ENCODE results near the gene MUC5B.

Gene MUC5B

DNA sequence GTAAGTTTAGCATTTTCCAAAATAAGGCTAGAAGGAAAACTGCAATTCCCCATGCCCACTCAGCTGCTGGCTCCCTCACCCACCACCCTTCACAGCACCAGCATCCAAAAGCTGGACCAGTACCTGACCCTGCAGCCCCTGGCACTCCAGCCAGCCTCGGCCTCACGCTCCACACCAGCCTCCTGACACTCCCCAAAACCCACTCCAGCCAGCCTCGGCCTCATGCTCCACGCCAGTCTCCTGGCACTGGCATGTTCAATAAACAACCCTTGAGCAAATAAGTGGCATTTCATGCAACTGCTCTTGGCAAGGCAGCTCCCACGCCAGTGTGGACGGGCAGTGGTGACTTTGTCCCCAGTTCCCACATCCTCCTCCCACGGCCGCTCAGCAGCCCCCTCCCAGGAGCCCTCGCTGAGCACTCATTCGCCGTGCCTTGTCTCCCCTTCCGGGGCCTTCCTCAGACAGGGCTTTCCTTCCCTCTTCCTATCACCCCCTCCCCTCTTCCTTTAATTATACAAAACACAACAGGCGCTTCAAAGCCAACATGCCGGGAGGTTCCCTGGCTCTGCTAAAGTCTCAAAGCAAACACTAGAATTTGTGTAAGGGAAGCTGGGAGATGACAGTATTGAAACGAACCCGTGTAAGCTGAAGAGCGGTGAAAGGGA, 79.7 kb downstream of the MUC5B start:
- Histone ChIP-seq H3K27ac (ENCODE audit: low read depth, low read length) (peak overlapping the region; percentile 39), H3K9me3 (ENCODE audit: control insufficient read depth, insufficient read depth, low read length) (no peaks in the 10 kb centered on the region), H3K4me3 (ENCODE audit: low read depth, low read length) (no peak overlapping the region), H3K27me3 (ENCODE audit: control insufficient read depth, insufficient read depth, low read length) (no peaks in the 10 kb centered on the region), H3K9ac (ENCODE audit: low read depth, low read length) (no peak overlapping the region), H3K36me3 (ENCODE audit: control insufficient read depth, insufficient read depth, low read length) (peaks cover 13% of the 10 kb centered on the region), H3K4me1 (ENCODE audit: control insufficient read depth, insufficient read depth, low read length) (0 out of 2 replicates have a peak, but pooled peaks cover 7% of the 10 kb centered on the region)

DNA sequence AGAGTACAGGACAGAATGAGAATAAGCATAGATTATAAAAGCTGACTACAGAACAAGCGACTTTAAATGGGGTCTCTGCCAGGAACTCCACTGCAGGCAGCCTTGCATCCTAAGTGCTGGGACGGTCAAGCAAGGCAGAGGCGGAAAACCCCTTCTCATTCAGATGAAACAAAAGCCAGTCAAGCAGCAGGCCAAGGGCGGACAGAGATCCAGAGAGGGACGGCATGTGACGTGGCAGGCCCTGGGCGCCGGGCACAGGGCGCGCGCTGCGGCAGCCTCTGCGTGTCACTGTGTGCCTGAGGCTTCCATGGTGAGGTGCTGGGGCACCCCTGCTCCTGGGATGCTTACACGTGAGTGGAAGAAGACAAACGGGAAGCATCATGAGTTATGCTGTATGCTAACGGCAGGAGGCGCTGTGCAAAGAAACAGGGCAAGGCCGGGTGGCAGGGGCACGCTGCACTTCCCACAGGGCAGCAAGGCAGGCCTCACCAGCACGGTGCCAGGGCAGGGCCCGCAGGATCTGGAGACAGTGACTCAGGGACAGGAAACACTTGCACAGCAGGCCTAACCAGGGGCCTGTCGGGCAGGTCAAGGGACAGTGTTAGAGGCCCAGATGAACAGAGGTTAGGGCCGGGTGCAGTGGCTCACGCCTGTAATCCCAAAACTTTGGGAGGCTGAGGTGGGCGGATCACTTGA, 80.4 kb downstream of the MUC5B start:
- H3K27ac ChIP-seq (ENCODE audit: low read depth, low read length), result peak overlapping the region; percentile 39
- H3K4me1 ChIP-seq (ENCODE audit: control insufficient read depth, insufficient read depth, low read length), result 0 out of 2 replicates have a peak, but pooled peaks cover 7% of the 10 kb centered on the region
- no peak overlapping the region for H3K4me3 ChIP-seq (ENCODE audit: low read depth, low read length)
- H3K27me3 ChIP-seq (ENCODE audit: control insufficient read depth, insufficient read depth, low read length), result no peaks in the 10 kb centered on the region
- H3K9me3 ChIP-seq (ENCODE audit: control insufficient read depth, insufficient read depth, low read length), result no peaks in the 10 kb centered on the region
- H3K36me3 ChIP-seq (ENCODE audit: control insufficient read depth, insufficient read depth, low read length), result peaks cover 6% of the 10 kb centered on the region; the same call in 1 of the 2 replicates
- no peak overlapping the region for H3K9ac ChIP-seq (ENCODE audit: low read depth, low read length)

- Histone ChIP-seq H3K9ac (ENCODE audit: low read depth, low read length) (no peak overlapping the region), H3K9me3 (ENCODE audit: control insufficient read depth, insufficient read depth, low read length) (no peaks in the 10 kb centered on the region), H3K4me1 (ENCODE audit: control insufficient read depth, insufficient read depth, low read length) (0 out of 2 replicates have a peak, but pooled peaks cover 7% of the 10 kb centered on the region), H3K27ac (ENCODE audit: low read depth, low read length) (no peak overlapping the region), H3K36me3 (ENCODE audit: control insufficient read depth, insufficient read depth, low read length) (peaks cover 5% of the 10 kb centered on the region; the same call in 1 of the 2 replicates), H3K27me3 (ENCODE audit: control insufficient read depth, insufficient read depth, low read length) (no peaks in the 10 kb centered on the region), H3K4me3 (ENCODE audit: low read depth, low read length) (no peak overlapping the region)
Observed at GRCh38 chr11:1303973-1304372, 81.1 kb downstream of the MUC5B start.

- peaks cover 5% of the 10 kb centered on the region; the same call in 1 of the 2 replicates for H3K36me3 ChIP-seq (ENCODE audit: control insufficient read depth, insufficient read depth, low read length)
- no peaks in the 10 kb centered on the region for H3K9me3 ChIP-seq (ENCODE audit: control insufficient read depth, insufficient read depth, low read length)
- H3K27me3 ChIP-seq (ENCODE audit: control insufficient read depth, insufficient read depth, low read length), result no peaks in the 10 kb centered on the region
- H3K27ac ChIP-seq (ENCODE audit: low read depth, low read length), result no peak overlapping the region
- H3K4me1 ChIP-seq (ENCODE audit: control insufficient read depth, insufficient read depth, low read length), result 0 out of 2 replicates have a peak, but pooled peaks cover 5% of the 10 kb centered on the region
- H3K4me3 ChIP-seq (ENCODE audit: low read depth, low read length), result no peak overlapping the region
- H3K9ac ChIP-seq (ENCODE audit: low read depth, low read length), result no peak overlapping the region
Observed at GRCh38 chr11:1304380-1304779, 81.5 kb downstream of the MUC5B start.

DNA sequence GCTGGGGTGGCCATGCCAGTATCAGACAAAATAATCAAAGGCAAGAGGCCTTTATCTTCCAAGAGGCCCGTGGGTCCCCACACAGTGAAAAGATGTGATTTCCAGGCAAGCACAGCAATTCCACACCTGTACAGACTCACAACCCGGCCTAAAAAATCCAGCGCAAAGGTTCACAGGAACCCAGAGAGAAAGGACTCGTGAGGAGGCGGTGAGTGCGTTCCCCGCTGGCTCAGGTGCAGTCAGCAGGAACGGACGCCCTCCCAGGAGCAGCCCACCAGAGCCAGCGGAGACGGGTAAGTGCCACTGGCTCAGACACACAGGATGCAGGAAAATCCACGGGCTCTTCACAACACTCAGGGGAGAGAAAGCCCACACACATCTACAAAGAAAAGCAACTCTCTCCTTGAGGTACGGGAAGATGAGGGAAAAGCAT, 82.2 kb downstream of the MUC5B start:
- Histone ChIP-seq H3K36me3 (ENCODE audit: control insufficient read depth, insufficient read depth, low read length) (peaks cover 5% of the 10 kb centered on the region; the same call in 1 of the 2 replicates), H3K9ac (ENCODE audit: low read depth, low read length) (no peak overlapping the region), H3K9me3 (ENCODE audit: control insufficient read depth, insufficient read depth, low read length) (no peaks in the 10 kb centered on the region), H3K4me3 (ENCODE audit: low read depth, low read length) (no peak overlapping the region), H3K4me1 (ENCODE audit: control insufficient read depth, insufficient read depth, low read length) (peaks cover 5% of the 10 kb centered on the region; the same call in 1 of the 2 replicates), H3K27ac (ENCODE audit: low read depth, low read length) (no peak overlapping the region), H3K27me3 (ENCODE audit: control insufficient read depth, insufficient read depth, low read length) (no peaks in the 10 kb centered on the region)

- Histone ChIP-seq H3K27me3 (ENCODE audit: control insufficient read depth, insufficient read depth, low read length) (no peaks in the 10 kb centered on the region), H3K4me3 (ENCODE audit: low read depth, low read length) (no peak overlapping the region), H3K9me3 (ENCODE audit: control insufficient read depth, insufficient read depth, low read length) (no peaks in the 10 kb centered on the region), H3K4me1 (ENCODE audit: control insufficient read depth, insufficient read depth, low read length) (peaks cover 10% of the 10 kb centered on the region; the same call in 1 of the 2 replicates), H3K36me3 (ENCODE audit: control insufficient read depth, insufficient read depth, low read length) (peaks cover 5% of the 10 kb centered on the region; the same call in 1 of the 2 replicates), H3K9ac (ENCODE audit: low read depth, low read length) (no peak overlapping the region), H3K27ac (ENCODE audit: low read depth, low read length) (no peak overlapping the region)
Observed at GRCh38 chr11:1305501-1306056, 82.7 kb downstream of the MUC5B start.

DNA sequence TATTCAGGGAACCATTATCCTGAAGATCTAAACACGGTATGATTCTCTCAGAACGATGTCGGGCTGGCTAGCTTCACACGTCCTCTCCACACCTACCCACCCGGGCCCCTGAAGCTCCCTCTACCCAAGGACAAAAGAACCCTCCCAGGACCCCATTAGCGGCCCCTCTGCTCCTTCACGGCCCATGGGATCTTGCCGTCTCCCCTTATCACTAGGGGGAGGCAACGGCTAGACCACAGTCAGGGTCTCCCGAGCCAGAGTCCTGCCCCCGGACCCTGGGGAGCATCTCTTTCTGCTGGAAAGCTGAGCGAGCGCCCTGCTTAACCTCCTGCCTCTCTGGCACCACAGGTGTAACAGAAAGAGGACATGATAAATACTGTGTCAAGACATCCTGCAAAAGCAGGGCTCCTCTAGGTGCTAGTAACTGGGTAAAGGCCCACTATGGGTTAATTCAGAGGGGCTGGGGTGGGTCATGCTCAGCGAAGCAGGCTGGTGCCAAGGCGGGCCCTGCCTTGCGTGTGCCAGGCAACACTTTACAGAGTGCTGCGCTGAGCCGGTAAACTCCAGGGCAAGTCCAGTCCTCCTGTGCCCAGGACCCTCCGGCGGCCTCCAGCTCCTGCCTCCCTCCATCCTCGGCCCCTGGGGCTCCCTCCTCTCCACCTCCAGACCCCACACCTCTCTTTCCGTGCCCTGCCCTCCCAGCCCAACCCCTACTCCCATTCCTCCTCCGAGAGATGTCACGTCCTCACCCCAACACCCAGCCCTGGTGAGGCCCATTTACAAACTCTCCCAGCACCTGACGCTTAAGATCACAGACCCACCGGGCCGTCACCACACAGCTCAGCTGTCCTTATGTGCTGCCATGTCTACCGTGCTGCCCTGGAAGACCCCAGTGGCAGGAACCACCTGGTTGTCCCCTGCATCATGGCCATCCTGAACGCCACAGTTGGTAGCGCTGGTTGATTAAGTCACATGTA, 83.6 kb downstream of the MUC5B start:
- no peak overlapping the region for H3K27ac ChIP-seq (ENCODE audit: low read depth, low read length)
- H3K4me1 ChIP-seq (ENCODE audit: control insufficient read depth, insufficient read depth, low read length), result peaks cover 10% of the 10 kb centered on the region; the same call in 1 of the 2 replicates
- H3K9ac ChIP-seq (ENCODE audit: low read depth, low read length), result no peak overlapping the region
- no peaks in the 10 kb centered on the region for H3K9me3 ChIP-seq (ENCODE audit: control insufficient read depth, insufficient read depth, low read length)
- H3K36me3 ChIP-seq (ENCODE audit: control insufficient read depth, insufficient read depth, low read length), result peaks cover 5% of the 10 kb centered on the region; the same call in 1 of the 2 replicates
- no peak overlapping the region for H3K4me3 ChIP-seq (ENCODE audit: low read depth, low read length)
- H3K27me3 ChIP-seq (ENCODE audit: control insufficient read depth, insufficient read depth, low read length), result no peaks in the 10 kb centered on the region

DNA sequence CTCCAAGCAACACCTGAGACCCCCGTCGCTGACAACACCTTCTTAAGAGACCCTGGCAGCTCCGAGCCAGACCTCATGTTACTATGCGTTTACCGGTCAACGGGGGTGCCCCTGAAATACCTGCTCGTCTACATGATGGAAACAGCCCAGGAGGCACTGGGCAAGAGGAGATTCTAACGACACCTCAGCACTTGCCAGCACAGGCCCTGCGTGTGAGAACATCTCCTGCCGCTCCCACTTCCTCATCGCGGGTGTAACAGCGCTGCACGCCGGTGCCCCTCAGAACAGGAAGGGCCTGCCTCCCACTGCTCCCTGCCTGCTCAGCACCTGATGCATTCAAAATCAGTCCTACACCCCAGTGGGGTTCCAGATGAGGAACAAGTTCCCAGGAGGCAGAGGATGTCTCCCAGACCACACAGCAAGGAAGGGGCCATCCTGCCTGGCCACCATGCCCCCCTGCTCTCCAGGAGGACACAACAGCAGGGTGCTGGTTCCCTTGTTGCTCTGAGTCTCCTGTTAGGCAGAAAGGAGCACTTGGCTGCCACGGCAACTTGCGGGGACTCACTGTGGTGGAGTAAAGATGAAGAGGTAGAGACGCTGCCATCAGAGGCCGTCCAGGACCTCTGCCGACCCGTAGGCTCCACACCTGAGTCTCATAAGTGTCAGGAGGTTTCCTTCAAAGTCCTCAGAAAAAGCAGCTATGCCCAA, 84.5 kb downstream of the MUC5B start:
- Histone ChIP-seq H3K27ac (ENCODE audit: low read depth, low read length) (no peak overlapping the region), H3K9ac (ENCODE audit: low read depth, low read length) (no peak overlapping the region), H3K9me3 (ENCODE audit: control insufficient read depth, insufficient read depth, low read length) (no peaks in the 10 kb centered on the region), H3K36me3 (ENCODE audit: control insufficient read depth, insufficient read depth, low read length) (peaks cover 5% of the 10 kb centered on the region; the same call in 1 of the 2 replicates), H3K4me3 (ENCODE audit: low read depth, low read length) (no peak overlapping the region), H3K27me3 (ENCODE audit: control insufficient read depth, insufficient read depth, low read length) (no peaks in the 10 kb centered on the region), H3K4me1 (ENCODE audit: control insufficient read depth, insufficient read depth, low read length) (peaks cover 10% of the 10 kb centered on the region; the same call in 1 of the 2 replicates)

DNA sequence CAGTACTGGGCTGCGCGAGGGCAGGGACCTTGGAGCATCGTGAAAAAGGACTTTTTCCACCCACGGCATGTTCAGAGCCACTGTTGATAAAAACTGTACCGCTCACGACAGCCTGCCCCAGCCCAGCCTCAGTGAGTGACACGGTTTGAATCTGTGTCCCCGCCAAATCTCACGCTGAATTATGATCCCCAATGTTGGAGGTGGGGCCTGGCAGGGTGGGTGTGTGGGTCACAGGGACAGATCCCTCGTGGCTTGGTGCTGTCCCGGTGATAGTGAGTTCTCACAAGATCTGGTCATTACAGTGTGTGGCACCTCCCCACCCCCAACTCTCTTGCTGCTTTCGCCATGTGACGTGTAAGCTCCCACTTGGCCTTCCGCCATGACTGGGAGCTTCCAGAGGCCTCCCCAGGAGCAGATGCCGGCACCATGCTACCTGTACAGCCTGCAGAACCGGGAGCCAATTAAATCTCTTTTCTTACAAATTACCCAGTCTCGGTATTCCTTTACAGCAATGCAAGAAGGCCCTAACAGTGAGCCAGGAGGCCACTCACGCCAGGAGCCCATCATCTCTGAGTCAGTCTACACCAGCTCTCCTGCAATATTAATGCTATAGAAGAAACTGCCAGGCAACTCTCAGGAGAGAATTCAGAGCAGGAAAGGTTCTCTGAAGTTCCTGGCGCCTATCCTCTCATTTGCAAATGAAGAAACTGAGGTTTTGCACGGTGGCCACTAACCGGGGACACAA, 85.3 kb downstream of the MUC5B start:
- H3K27me3 ChIP-seq (ENCODE audit: control insufficient read depth, insufficient read depth, low read length), result no peaks in the 10 kb centered on the region
- no peaks in the 10 kb centered on the region for H3K9me3 ChIP-seq (ENCODE audit: control insufficient read depth, insufficient read depth, low read length)
- peaks cover 6% of the 10 kb centered on the region; the same call in 1 of the 2 replicates for H3K4me1 ChIP-seq (ENCODE audit: control insufficient read depth, insufficient read depth, low read length)
- H3K4me3 ChIP-seq (ENCODE audit: low read depth, low read length), result peak overlapping the region; percentile 76; the same call in 1 of the 2 replicates
- H3K9ac ChIP-seq (ENCODE audit: low read depth, low read length), result no peak overlapping the region
- H3K27ac ChIP-seq (ENCODE audit: low read depth, low read length), result no peak overlapping the region
- H3K36me3 ChIP-seq (ENCODE audit: control insufficient read depth, insufficient read depth, low read length), result peaks cover 5% of the 10 kb centered on the region; the same call in 1 of the 2 replicates

Data from HUES48 (cell line).